Putamen (tissue), 1 donor: ENCODE data around the gene DMD.

Source experiments
- DNase-seq: peaks from one replicate; pipeline ENCODE4 v3.0.0-alpha.2; 2016; ENCODE audit warnings: low spot score

Gene DMD

DNA sequence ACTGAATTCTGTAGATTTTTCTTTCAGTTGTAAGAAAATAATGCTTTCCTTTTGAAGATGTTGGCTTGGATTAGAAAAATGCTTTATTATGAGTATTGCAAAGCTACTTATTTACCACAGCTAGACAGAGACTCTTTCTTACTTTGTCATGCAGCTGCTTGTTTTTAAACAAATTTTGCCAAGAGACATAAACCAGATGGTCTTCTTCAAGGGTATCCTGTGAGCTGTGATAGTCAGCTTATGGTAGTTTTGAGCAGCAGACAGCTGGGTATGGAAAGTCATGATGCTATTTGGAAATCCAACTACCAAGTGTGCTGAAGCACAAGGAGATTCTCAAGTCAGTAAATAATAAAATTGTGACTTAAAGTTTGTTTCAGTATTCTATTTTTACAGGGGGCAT is 941.5 kb downstream of the DMD start:
- DNase-seq = no peak

GRCh38 chrX:32268207-32268606 is 943.1 kb downstream of the DMD start:
- DNase-seq = no peak

DNA sequence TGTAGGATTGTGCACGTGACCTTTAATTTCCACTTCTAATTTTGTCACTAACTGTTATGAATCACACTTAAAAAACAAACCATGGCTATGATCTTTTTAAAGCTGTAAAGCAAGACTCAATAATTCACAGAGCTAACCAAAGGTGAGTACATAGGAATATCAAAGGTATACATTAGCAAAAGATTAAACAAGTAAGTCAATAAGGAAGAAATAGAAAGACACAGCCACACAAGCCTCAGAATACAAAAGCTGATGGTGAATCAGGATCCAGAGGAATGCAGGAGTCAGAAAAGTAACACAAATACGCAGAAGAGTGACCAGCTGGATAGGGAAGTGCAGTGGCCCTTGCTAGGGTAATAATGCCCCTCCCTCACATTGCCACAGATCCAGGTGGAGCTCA is 943.6 kb downstream of the DMD start:
- no peak for DNase-seq

DNA sequence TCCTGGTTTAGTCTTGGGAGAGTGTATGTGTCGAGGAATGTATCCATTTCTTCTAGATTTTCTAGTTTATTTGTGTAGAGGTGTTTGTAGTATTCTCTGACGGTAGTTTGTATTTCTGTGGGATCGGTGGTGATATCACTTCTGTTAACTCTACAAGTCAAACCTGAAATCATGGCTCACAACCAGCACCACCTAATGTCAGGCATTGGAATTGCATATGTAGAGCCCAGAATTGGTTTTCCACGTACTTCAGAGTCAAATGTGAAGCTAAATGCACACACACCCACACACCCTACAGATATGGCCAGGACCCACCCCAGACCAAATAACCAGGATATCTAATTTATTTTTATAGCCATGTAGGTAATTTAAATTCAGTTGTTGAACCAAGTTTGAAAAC is 964.7 kb downstream of the DMD start:
- DNase-seq = peak; percentile 28

- peak; percentile 75 for DNase-seq
These were observed 1015.7 kb downstream of the DMD start for GRCh38 chrX:32195611-32196010.

GRCh38 chrX:32191316-32191715 is 1020.0 kb downstream of the DMD start:
- no peak for DNase-seq

- DNase-seq = no peak
These were observed 1026.2 kb downstream of the DMD start for GRCh38 chrX:32185160-32185559.

- no peak for DNase-seq
These were observed 1028.3 kb downstream of the DMD start for GRCh38 chrX:32183066-32183465.

DNA sequence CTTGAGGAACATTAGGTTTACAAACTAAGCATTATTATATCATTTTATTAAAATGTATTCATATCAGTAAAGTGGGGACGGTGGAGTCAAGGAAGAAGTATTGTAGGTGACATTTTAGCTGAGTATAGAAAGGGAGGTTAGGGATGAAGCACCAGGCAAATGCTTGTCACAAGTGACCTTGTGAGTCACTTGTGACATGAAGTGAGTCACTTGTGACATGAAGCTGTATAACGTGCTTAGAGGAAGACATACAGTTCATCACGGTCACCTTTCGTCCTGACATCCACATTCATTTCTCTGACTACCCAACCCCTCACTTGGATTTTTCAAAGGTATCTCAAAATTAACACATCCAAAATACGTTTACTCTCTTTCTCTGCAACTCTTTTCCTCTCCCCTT is 1034.8 kb downstream of the DMD start:
- no peak for DNase-seq

GRCh38 chrX:32170481-32170880 is 1040.9 kb downstream of the DMD start:
- no peak for DNase-seq

DNA sequence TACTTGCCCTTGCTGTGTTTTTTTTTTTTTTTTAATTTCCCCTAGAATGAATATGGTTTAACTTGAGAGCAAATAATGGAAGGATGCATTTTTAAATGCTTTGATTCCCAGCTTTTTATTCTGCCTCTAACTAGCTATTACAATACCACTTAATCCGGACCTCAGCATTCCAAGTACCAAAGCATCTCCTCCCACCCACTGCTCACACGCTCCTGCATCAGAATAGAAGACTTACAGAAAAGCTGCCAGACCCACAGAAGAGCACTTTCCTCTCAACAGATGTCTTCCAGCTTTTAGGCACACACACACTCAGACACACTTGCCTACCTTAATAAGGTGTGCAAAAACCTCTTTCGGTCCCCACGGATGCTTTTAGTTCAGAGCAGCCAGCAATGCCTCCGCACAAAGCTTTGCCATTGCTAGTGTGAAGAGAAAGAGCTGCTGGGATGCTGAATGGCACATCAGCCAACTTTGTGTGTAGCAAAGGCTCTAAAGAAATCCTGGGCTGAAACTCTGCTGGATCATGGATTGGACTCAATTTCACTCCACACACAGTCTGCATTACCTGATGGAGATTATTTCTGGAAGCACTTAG is 1056.2 kb downstream of the DMD start:
- DNase-seq = peak; percentile 44

- DNase-seq = no peak
These were observed 1057.8 kb downstream of the DMD start for GRCh38 chrX:32153585-32153984.

DNA sequence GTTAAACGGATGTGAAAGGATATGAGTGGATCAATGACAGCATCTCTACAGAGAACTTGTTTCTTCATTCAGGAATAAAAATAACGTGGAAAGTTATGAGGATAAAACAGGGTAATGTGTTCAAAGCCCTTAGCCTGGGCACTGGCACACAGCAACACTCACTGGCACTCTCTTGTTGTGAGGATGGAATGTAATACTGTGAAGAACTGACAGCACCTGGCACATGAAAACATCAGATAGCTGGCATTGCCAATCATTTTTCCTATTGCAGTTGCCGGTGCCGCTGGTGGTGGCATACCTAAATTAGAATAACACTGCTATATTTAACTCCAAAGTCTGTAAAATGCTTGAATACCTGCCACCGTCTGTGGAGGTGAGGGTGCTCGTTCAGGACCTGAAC is 1061.2 kb downstream of the DMD start:
- DNase-seq = no peak

DNA sequence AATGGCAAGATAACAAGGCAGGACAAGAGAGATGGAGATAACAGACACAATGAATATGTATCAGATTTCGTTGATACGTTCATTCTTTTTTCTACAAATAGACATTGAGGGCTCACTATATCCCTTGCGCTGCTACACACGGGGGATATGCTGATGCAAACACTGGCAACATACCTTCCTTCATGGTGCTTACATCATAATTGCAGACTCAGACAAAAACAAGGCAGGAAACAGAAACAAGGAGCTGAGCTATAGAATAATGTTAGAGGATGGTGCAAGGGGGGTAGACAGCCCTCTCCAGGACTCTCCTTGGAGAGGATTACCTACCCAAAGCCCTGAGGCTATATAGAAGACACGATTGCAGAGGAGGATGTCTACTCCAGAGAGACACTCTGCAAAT is 1069.5 kb downstream of the DMD start:
- DNase-seq = no peak

DNA sequence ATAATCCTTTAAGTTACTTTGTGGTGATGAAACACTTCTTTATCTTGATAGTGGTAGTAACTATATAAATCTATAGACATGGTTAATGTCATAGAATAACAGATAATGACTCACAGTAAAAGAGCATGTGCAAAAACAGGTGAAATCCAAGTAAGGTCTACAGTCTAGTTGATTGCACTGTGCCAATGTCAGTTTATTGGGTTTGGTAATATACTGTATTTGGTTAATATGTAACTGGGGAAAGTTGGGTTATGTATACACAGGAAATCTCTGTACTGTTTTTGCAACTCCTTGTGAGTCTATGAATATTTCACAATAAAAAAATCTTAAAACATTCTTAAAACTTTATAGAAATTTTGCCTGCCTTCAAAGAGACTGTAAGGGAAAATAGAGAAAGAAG is 1071.9 kb downstream of the DMD start:
- DNase-seq = no peak

DNA sequence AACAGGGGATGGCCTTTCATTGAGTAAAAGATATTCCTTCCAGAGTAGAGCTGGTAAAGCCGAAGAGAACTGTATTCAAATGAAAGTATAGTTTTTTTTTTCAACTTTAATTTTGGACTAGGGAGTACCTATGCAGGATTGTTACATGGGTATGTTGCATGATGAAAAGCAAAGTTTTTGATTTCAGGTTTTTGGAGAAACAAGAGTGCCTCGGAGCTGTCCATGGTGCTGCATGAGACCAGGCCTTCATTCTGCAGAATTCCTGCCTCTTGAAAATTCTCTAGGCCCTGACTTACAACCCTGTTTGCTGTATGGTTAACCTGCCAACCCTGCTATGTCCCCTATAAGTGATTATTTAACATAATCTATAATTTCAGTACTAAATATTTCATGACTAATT is 1073.8 kb downstream of the DMD start:
- no peak for DNase-seq

GRCh38 chrX:32126997-32127396 is 1084.4 kb downstream of the DMD start:
- no peak for DNase-seq

GRCh38 chrX:32118832-32119231 is 1092.5 kb downstream of the DMD start:
- no peak for DNase-seq

DNA sequence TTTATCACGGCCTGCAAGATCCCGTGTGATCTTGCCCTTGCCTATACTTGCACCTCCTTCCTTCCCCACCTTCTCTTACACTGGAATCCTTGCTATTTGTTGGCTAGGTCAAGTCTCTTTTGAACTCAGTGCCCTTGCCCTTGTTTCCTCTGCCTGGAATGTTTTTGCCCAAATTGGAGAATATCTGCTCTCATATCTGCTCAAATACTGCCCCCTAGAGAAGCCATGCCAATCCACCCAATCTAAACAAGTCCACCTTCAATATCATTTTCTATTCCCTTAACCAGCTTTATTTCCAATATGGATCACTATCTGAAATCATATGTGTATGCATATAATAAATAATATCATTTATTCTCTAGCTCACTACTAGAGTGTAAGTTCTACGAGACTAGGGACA is 1095.3 kb downstream of the DMD start:
- no peak for DNase-seq

GRCh38 chrX:32087663-32088062 is 1123.7 kb downstream of the DMD start:
- no peak for DNase-seq

DNA sequence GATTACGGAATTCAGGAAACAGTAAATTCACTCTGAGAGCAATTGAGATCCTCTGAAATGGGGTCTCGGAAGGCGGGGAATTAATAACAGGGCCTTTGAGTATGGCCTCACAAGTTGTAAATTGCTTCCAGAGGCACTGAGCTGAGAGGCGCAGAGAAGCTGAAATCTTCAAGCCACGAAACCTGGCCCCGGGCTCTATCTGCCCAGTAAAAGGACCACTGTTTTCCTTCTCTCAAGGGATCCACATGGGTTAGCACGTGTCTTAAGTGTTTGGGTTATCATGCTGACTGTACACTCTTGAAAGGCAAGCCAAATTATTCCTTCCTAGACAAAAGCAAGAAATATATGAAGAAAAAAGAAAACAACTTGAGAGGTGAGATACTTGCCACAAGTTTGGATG is 1126.6 kb downstream of the DMD start:
- DNase-seq = no peak

DNA sequence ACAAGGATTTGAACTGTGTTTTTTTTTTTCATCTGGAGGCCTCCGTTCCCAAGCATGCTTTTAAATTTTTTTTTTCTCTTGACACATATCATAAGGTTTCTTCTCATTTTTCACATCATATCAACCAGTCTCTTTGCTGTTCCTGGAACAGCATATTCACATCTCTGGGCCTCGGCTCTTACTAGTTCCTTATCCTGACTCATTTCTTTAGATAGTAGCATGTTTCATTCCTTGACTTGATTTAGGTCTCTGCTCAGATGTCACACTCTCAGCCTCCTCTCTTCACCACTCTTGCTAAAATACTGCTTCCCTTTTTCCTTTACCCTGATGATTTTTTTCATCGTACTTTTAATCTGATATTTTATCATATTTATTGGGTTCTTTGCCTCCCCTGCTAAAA is 1163.1 kb downstream of the DMD start:
- DNase-seq = no peak

- DNase-seq = no peak
These were observed 1166.2 kb downstream of the DMD start for GRCh38 chrX:32045149-32045548.

- no peak for DNase-seq
These were observed 1170.2 kb downstream of the DMD start for GRCh38 chrX:32041181-32041580.

DNA sequence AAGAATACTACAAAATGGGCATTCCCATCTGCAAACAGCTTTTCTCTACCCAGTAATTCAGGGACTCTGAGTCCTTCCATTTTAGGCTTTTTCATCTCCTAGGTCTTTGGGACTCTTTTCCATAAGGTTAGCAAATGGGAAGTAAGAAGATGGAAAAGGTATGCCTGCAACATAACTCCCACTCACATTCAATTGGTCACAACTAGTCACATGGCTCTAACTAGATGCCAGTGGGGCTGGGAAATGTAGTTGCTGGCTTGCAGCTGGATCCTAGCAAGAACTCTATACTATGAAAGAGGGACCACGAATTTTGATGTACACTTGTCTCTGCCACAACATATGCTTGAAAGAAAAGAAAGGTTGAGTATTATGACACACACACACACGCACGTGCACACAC is 1184.6 kb downstream of the DMD start:
- DNase-seq = no peak
